ENCODE data around the gene LDLRAD3.
"Not testable (repeated sequence)": the region's sequence is repeated elsewhere in the genome, so short reads cannot be mapped to it uniquely, and the experiment has no call there.

Gene LDLRAD3, protein sequence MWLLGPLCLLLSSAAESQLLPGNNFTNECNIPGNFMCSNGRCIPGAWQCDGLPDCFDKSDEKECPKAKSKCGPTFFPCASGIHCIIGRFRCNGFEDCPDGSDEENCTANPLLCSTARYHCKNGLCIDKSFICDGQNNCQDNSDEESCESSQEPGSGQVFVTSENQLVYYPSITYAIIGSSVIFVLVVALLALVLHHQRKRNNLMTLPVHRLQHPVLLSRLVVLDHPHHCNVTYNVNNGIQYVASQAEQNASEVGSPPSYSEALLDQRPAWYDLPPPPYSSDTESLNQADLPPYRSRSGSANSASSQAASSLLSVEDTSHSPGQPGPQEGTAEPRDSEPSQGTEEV

DNA sequence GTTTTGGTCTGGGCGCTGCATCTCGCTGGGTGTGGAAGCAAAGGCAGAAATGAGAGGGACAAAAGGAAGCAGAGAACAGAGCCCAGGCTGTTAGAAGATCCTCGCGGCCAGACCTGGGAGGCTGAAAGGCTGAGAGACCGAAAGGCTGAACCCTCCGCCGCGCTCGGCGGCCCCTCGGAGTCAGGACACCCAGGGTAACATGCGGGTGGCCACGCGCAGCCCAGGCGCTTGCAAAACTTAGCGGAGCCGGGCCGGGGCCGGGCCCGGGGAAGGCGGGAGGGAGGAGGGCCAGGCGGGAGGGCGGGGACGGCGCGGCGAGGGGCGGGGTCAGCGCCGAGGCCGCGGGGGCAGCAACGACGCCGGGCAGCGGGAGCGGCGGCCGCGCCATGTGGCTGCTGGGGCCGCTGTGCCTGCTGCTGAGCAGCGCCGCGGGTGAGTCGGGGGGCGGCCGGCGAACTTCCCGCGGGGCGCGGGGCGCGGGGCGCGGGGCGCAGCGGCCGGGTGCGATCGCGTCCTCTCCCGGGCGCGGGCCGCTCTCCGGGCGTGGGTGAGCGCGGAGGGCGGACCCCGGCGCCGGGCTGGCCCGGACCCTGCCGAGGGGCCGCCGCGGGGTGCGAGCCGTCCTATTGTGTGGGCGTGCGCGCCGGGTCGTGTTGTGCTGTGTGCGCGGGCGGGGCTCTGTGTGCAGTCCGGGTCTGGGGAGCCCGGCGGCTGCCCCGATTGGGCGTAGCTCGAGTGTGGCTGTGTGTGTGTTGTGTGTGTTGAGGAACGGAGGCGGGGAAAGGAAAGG lies at the start of gene LDLRAD3:
LDLRAD3 (plus strand) TSS at position 350 of the 790 bp plus-strand sequence; CDS start at position 387, 37 bp downstream.
- peak; percentile 88 for DNase-seq

- no peak for DNase-seq
Observed at GRCh38 chr11:35897019-35897418, 46.8 kb upstream of the LDLRAD3 start.

DNA sequence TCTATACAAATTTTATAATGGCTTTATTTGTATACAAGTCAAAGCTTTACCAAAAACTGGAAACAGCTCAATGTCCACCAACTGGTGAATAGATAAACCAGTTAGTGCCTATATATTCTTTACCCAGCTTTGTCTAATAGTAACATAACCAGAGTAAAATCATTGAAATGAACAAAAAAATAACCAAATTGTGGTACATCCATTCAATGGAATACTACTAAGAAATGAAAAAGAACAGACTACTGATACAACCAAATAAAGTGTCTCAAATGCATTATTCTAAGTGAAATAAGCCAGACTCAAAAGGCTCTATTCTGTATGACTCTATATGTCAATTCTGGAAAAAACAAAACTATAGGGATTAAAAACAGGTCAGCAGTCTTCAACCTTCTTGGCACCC lies 40.9 kb upstream of the LDLRAD3 start:
- DNase-seq: no peak

- DNase-seq: no peak
Observed at GRCh38 chr11:35905646-35906276, 38.1 kb upstream of the LDLRAD3 start.

- no peak for DNase-seq
Observed at GRCh38 chr11:35906277-35906661, 37.6 kb upstream of the LDLRAD3 start.

GRCh38 chr11:35906681-35907080 lies 37.2 kb upstream of the LDLRAD3 start:
- DNase-seq: no peak

DNA sequence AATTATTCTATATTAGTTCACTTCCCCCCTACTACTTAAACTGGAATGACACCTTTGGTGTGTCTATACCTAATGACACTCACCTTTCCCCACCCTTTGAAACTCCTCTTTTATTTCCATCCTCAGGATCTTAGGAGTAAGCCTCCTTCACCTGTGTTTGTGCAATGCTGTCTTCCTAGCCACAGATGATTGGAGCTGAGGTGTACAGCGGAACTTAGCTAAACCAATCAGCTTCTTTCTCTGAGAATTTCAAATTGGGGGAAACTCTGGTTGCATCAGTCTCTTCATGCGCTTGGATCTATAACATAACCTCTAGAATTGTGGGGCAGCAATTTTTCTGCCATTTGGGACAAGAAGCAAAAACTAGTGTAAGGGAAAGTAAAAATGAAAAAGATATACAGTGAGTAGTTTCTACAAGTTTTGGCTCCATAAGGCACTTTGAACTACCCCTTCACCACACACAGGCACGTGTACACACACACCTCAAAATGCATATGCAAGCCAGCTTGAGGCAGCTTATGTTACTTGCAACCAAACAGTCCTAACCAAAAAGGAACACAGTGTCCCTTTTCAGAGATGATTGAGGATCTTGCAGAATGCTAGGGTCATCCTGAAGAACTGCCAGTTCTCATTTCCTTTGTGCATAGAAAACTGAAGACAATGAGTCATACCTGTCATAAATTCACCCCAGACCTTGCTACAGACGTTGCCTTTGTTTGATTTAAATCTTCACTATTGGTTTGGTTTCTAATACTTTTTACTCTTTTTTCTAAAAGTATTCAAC lies 36.0 kb upstream of the LDLRAD3 start:
- DNase-seq: no peak

GRCh38 chr11:35908432-35908771 lies 35.5 kb upstream of the LDLRAD3 start:
- DNase-seq: not testable (repeated sequence)

- no peak for DNase-seq
Observed at GRCh38 chr11:35909511-35910265, 34.2 kb upstream of the LDLRAD3 start.

DNA sequence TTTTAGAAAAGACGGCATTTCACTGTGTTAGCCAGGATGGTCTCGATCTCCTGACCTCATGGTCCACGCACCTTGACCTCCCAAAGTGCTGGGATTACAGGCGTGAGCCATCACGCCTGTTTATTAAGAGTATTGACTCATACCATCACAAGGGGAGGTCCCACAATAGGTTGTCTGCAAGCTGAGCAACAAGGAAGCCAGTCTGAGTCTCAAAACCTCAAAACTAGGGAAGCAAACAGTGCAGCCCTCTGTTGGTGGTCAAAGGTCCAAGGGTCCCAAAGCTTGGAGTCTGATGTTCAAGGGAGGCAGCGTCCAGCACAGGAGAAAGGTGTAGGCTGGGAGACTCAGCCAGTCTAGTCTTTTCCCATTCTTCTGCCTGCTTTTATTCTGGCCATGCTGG lies 32.8 kb upstream of the LDLRAD3 start:
- no peak for DNase-seq

- DNase-seq: no peak
Observed at GRCh38 chr11:35911616-35912165, 32.2 kb upstream of the LDLRAD3 start.

GRCh38 chr11:35912436-35912835 lies 31.4 kb upstream of the LDLRAD3 start:
- DNase-seq: not testable (repeated sequence)

- no peak for DNase-seq
Observed at GRCh38 chr11:35912883-35913624, 30.8 kb upstream of the LDLRAD3 start.

- no peak for DNase-seq
Observed at GRCh38 chr11:35914816-35915215, 29.0 kb upstream of the LDLRAD3 start.

DNA sequence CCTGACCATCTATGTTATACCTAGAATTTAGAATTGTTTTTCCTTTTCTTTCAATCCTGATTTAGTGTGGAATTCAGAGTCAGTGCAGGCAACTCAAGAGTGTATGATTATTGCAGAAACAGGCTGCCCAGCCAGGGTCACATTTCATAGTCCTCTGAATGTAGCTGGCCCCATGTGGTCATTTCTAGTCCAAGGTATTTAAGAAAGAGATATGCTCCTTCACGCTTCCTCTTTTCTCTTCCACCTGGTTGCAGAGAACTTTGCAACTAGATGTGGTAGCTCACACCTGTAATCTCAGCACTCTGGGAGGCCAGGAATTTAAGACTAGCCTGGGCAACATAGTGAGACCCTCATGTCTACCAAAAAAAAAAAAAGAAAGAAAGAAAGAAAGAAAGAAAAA lies 27.6 kb upstream of the LDLRAD3 start:
- no peak for DNase-seq

DNA sequence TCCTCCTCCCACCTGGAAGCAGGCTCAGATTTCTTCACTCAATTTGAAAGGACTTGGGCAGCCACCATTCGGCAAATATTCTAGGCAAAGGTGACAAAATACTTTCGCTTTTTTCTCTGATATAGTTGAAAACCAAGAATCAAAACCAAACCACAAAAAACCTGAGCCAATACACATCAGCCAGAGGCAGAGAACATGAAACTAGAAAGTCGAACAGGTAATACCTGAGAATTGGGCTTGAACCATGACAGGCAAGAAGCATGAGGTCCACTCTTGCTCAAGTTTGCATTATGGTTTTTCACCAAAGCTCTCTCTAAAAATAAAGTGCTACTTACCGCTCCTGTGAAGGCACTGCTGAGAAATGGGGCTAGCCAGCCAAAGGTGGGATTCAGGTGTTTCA lies 26.2 kb upstream of the LDLRAD3 start:
- no peak for DNase-seq

DNA sequence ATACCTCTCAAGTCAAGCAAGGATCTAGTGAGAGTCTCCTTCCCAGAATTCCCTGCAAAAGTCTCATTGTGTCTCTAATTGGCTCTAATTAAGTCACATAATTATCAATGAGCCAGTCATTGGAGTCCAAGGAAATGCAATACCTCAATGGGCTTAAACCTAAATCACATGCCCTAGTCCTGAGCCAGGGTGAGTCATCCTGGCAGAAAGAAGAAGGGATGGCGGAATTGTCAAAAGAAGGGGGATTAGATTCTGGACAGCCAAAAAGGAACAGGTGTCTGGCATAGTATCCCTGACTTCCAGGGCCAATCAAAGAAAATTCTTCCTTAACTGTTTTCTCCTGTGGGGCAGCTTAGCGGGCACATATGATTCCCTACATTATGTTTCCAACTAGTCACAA lies 25.1 kb upstream of the LDLRAD3 start:
- no peak for DNase-seq

- no peak for DNase-seq
Observed at GRCh38 chr11:35919244-35919643, 24.6 kb upstream of the LDLRAD3 start.

DNA sequence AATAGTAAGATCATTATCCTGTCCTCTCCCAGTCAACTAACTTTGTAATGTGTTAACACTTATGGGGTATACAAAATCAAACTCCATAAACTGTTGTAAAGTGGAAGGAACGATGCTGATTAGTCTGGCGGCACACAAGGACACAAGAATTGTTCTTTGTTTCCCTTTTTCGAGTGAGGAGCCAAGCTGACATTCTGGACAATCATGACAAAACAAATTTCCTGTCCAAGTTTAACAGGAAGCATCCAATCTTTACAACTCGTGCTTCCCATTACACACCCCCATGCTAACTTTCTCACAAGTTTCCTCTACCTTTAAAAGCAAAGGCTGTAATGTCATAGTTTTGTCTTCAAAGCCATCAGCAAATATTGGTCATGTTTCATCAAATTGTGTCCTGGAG lies 20.4 kb upstream of the LDLRAD3 start:
- DNase-seq: no peak

DNA sequence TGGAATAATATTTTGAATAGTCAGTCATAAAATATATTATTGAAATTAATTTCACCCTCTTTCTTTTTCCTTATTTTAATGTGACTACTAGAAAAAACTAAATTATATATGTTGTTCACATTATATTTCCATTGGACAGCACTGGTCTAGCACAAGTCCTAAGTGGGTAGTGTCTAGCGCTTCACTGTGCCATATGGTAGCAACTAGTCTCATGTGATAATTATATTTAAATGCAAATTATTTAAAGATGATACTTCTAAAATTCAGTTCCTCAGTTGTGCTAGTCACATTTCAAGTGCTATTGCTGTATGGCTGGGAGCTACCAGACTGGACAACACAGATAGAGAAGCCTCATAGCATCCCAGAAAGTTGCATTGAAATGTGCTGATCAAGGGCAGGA lies 19.1 kb upstream of the LDLRAD3 start:
- DNase-seq: no peak

- DNase-seq: no peak
Observed at GRCh38 chr11:35927104-35927503, 16.8 kb upstream of the LDLRAD3 start.
